GM18951 (cell line): ENCODE measurements around the gene AK1.

Source experiments
- POLR2A ChIP-seq: IDR thresholded peaks from 4 replicates; pipeline ENCODE4 v1.6.1; 2011; ENCODE audit warnings: mild to moderate bottlenecking; ENCODE audit not compliant: insufficient read length, insufficient read depth; ENCODE audit errors: extremely low read depth
- in situ Hi-C: fragments of 300-500 bp; cut with MboI; formaldehyde crosslinking; loops from one replicate; pipeline ENCODE4 v1.12.0; 2022; ENCODE audit warnings: low sequenced_read_pairs, mixed read lengths, inconsistent platforms; ENCODE audit not compliant: unreplicated experiment

Gene AK1

GRCh38 chr9:127916720-127917581 is 39.5 kb upstream of the AK1 start, which contains the start of gene ST6GALNAC4:
Gene ST6GALNAC4, minus strand, starts transcription at chr9:127917041. Its CDS starts 622 bp downstream, at chr9:127916419.
- in situ Hi-C loops = loop anchor here (10.0 kb wide), 1 partner anchor 182 kb away; the partner anchor contains the start of gene TOR2A
- TF ChIP-seq POLR2A = peak; percentile 74

- in situ Hi-C loops = loop anchor here (10.0 kb wide), 1 partner anchor 181 kb away; the partner anchor contains the start of gene TOR2A
- peak; percentile 56 for TF ChIP-seq POLR2A
These were observed 38.6 kb upstream of the AK1 start for GRCh38 chr9:127915801-127916719.

- TF ChIP-seq POLR2A = peak; percentile 27
- in situ Hi-C loops = loop anchor here (10.0 kb wide), 1 partner anchor 181 kb away; the partner anchor contains the start of gene TOR2A
These were observed 37.9 kb upstream of the AK1 start for GRCh38 chr9:127915325-127915752.

GRCh38 chr9:127913682-127914081 is 36.2 kb upstream of the AK1 start:
- in situ Hi-C loops = loop anchor here (10.0 kb wide), 1 partner anchor 179 kb away; the partner anchor contains the start of gene TOR2A
- TF ChIP-seq POLR2A = no peak

- in situ Hi-C loops = loop anchor here (10.0 kb wide), 1 partner anchor 178 kb away; the partner anchor contains the start of gene TOR2A
These were observed 35.4 kb upstream of the AK1 start for GRCh38 chr9:127912882-127913281.

DNA sequence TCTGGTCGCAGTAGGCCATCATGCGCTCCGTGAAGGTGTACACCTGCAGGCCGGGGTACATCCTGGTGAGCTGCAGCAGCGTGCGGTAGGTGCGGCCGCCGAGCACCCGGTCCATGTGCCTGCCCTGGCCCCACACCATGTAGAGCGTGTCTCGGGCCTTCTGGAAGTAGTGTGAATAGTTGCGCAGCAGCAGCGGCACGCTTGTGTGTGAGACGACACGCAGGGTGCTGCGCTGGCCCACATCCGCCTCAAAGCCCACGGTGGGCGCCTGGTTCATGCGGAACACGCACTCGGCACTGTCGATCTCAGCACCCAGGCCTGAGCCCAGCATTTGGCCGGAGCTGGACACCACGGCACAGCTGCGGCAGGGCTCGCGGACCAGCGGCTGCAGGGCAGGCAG is 34.8 kb upstream of the AK1 start:
- no peak for TF ChIP-seq POLR2A

More at GRCh38 chr9:127912882-127913281, 35.4 kb upstream of the AK1 start:
- TF ChIP-seq POLR2A = no peak

GRCh38 chr9:127910613-127911205 is 33.2 kb upstream of the AK1 start:
- no peak for TF ChIP-seq POLR2A
- in situ Hi-C loops = loop anchor here (10.0 kb wide), 1 partner anchor 176 kb away; the partner anchor contains the start of gene TOR2A

More for the DNA sequence above, 34.8 kb upstream of the AK1 start:
- in situ Hi-C loops = loop anchor here (10.0 kb wide), 1 partner anchor 177 kb away; the partner anchor contains the start of gene TOR2A

- in situ Hi-C loops = loop anchor here (10.0 kb wide), 1 partner anchor 175 kb away; the partner anchor contains the start of gene TOR2A
- TF ChIP-seq POLR2A = no peak
These were observed 32.4 kb upstream of the AK1 start for GRCh38 chr9:127909839-127910273.

GRCh38 chr9:127908660-127908926 is 31.1 kb upstream of the AK1 start:
- TF ChIP-seq POLR2A = no peak
- in situ Hi-C loops = no loop called here

- in situ Hi-C loops = no loop called here
- no peak for TF ChIP-seq POLR2A
These were observed 30.6 kb upstream of the AK1 start for GRCh38 chr9:127907867-127908659.

- in situ Hi-C loops = no loop called here
- TF ChIP-seq POLR2A = peak; percentile 39
These were observed 28.3 kb upstream of the AK1 start for GRCh38 chr9:127905788-127906191.
